Measurements from ENCODE around the gene MAP3K3.

Gene MAP3K3

DNA sequence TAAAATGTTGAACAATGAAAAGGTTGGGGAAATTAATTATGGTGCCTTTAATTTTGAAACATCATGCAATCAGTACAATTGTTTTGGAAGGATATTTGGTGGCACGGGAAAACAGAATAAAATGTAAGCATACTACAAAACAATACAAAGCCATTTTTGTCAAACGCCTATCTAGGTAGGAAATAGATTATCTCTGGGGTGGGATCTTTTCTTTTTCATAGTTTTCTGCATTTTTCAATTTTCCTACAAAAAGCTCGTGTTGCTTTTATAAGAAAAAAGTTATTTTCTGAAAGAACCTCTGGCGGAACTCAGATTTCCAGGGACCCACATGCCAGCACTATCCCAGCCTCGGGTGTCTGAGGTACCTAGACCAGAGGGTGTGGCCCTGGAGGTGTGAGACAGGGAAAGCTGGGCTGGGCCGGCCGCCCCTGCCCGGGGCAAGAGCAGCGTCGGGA is 961 bp upstream of the MAP3K3 start:
- DNase-seq (ENCODE audit: low read depth) = no peak
- TF ChIP-seq, protein P1, sequence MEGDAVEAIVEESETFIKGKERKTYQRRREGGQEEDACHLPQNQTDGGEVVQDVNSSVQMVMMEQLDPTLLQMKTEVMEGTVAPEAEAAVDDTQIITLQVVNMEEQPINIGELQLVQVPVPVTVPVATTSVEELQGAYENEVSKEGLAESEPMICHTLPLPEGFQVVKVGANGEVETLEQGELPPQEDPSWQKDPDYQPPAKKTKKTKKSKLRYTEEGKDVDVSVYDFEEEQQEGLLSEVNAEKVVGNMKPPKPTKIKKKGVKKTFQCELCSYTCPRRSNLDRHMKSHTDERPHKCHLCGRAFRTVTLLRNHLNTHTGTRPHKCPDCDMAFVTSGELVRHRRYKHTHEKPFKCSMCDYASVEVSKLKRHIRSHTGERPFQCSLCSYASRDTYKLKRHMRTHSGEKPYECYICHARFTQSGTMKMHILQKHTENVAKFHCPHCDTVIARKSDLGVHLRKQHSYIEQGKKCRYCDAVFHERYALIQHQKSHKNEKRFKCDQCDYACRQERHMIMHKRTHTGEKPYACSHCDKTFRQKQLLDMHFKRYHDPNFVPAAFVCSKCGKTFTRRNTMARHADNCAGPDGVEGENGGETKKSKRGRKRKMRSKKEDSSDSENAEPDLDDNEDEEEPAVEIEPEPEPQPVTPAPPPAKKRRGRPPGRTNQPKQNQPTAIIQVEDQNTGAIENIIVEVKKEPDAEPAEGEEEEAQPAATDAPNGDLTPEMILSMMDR (conservative IDR thresholded peaks at IDR 0.05; ENCODE audit: low read length) = no peak
- peak overlapping the region; percentile 82 for H3K4me3 ChIP-seq (ENCODE audit: low read length)

DNA sequence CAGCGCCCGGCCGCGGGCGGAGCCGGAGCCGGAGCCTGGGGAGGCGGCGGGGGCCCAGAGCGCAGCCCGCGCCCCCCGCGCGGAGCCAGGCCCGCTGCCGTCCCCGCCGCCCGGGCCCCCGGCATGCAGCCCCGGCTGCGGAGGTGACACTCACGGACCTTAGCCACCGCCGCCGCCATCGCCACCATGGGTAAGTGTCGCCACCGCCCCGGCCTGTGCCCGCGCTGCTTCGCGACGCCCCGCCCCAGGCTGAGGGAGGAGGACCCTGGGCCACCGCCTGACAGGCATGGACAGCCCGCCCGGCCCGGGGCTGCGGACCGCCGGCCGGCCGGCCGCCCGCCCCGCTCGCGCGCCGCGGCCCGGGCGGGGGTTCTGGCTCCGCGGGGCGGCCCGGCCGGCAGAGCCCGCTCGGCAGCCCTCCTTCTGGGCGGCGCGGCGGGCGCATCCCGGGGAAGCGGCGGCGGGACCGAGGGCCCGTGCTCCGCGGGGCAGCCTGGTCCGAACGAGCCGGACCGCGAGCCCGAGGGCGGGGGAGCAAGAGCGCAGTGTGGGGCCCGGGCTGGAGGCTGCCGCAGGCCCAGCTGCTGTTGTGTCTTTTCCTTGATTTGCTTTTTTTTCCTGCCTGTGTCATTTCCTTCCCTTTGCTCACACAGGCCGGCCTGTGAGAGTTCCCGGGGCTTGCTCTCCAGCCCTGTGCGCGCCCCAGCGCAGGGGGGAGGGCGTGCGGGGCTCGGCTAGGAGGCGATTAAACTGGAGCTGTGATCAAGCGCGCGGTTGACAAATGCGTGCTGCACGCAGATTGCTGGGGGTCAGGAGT is 565 bp downstream of the MAP3K3 start:
- TF ChIP-seq, protein P1 (conservative IDR thresholded peaks at IDR 0.05; ENCODE audit: low read length) = no peak
- H3K4me3 ChIP-seq (ENCODE audit: low read length) = peak overlapping the region; percentile 75
- DNase-seq (ENCODE audit: low read depth) = peak; percentile 52

DNA sequence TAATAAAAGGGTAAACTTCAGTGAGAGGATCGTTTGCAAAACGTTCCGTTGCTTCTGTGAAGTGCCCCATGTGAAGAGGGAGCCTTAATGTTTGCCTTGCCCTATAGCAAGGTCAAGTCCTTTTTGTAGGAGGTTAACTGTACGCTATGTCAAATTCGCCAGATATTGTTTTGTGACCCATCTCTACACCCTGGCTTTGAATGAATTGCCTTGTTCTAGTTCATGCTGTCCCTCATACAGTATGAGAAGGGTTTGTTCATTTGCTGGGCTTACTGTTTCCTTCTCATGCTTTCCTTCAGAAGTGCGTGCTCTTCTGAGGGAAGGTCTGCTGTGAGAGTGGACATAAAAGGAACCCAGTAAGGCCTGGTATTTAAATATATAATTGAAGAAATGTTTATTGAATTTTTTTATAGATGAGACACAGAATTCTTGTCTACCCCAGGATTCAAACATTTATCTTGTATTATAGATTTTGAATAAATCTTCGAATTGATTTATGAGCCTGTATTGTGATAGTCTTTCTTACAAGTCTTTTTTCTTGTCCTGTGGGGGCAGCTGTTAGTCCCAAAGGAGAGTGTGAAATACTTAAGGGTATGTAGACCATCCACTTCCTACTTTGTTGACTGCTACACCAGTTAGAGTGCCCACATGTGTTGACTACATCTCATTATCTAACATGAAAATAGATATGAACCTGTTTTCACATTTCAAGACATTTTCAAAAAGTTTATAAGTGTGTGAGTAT is 1.7 kb downstream of the MAP3K3 start:
- TF ChIP-seq, protein P1 (conservative IDR thresholded peaks at IDR 0.05; ENCODE audit: low read length) = no peak
- DNase-seq (ENCODE audit: low read depth) = no peak
- peak overlapping the region; percentile 75 for H3K4me3 ChIP-seq (ENCODE audit: low read length)

DNA sequence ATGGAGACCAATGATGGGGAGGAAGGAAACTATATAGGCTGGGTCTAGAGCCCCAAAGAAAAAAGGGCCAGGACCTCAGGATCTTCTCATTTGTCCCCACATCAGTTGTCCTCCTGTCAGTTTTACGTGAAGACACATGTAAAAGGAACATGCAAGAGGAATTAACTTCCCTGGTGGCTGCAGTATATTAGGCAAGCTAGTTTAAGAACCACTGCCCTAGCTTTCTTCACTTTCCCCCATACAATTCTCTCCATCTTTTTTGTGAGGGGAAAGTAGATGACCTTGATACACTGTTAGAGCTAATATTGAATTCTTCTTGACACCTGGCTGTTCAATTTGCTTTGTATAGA is 2.3 kb downstream of the MAP3K3 start:
- TF ChIP-seq, protein P1 (conservative IDR thresholded peaks at IDR 0.05; ENCODE audit: low read length) = no peak
- no peak overlapping the region for H3K4me3 ChIP-seq (ENCODE audit: low read length)
- no peak for DNase-seq (ENCODE audit: low read depth)

DNA sequence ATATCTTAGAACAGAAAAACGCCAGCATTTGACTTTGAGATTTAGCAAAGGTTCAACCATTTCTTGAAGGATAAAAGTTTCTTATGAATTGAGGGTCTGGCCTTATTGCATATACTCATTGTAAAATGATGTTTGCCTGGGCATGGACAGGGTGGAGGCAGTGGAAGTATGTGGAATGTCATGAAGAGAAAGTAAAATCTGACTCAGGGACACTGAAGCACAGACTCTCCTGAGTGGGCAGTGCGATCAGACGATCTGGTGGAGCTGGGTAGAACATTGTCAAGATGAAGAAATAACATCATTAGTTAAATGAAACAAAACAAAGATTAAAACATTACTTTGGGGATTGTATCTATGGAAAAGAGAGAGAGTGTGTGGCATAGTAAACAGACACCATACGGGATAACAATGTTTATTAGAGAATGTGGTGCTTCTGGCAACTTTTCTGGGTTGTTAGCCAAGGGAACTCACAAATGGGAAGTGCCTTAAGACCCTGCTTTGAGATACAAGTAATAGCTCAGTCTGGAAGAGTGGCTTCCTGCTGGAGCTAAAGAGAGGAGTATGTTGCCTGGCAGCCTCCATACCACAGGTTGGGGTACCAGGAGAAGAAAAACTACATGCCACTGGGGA is 4.4 kb downstream of the MAP3K3 start:
- TF ChIP-seq, protein P1 (conservative IDR thresholded peaks at IDR 0.05; ENCODE audit: low read length) = no peak
- peak; percentile 38 for DNase-seq (ENCODE audit: low read depth)
- H3K4me3 ChIP-seq (ENCODE audit: low read length) = no peak overlapping the region; the same call in 1 of the 2 replicates

DNA sequence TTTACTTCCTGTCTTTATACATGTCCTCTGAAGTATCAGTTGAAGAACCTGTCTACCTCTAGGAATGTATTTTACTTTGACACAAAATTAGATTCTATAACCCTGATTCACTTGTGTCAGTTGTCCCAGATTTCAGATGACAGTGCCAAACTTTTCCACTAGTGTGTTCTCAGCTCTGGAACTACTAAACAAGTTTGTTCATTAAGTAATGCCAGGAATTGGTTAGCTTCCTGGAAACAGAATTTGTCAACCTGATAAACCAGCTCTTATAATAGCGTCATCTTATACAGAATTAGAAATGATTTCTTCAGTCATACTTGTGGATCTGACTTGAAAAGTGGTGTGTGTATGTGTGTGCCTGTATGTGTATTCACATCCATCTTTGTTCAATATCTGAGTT is 7.4 kb downstream of the MAP3K3 start:
- TF ChIP-seq, protein P1 (conservative IDR thresholded peaks at IDR 0.05; ENCODE audit: low read length) = no peak
- H3K4me3 ChIP-seq (ENCODE audit: low read length) = no peak overlapping the region
- DNase-seq (ENCODE audit: low read depth) = no peak
